Peyer's patch (tissue), 4 donors: Measurements from ENCODE around the gene RNGTT.

Source experiments
- POLR2A ChIP-seq, 2 donors: fragments of 450-650 bp; IDR thresholded peaks; one replicate each; pipeline ENCODE4 v1.5.1; 2017; ENCODE audit warnings: antibody characterized with exemption in 2 of 2, mild to moderate bottlenecking in 2 of 2, moderate library complexity in 2 of 2
- TF ChIP-seq, protein P1 (sequence below), 6 experiments: fragments of 450-650 bp in 4 of 6; fragments of 200-600 bp in 2 of 6; sonication (generic) in 1 of 6; IDR thresholded peaks; one replicate each; pipeline ENCODE4 v1.5.1; 2017 to 2019; ENCODE audit warnings: antibody characterized with exemption in 6 of 6, mild to moderate bottlenecking in 3 of 6, moderate library complexity in 1 of 6

DNA sequence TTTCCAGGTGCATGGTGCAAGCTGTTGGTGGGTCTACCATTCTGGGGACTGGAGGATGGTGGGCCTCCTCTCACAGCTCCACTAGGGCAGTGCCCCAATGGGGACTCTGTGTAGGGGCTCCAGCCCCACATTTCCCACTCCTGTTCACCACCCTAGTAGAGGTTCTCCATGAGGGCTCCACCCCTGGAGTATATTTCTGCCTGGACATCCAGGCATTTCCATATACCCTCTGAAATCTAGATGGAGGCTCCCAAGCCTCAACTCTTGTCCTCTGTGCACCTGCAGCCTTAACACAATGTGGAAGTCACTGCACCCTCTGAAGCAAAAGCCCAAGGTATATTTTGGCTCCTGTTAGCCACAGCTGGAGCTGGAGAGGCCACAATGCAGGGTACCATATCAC, 393.5 kb downstream of the RNGTT start:
- TF ChIP-seq, protein P1, sequence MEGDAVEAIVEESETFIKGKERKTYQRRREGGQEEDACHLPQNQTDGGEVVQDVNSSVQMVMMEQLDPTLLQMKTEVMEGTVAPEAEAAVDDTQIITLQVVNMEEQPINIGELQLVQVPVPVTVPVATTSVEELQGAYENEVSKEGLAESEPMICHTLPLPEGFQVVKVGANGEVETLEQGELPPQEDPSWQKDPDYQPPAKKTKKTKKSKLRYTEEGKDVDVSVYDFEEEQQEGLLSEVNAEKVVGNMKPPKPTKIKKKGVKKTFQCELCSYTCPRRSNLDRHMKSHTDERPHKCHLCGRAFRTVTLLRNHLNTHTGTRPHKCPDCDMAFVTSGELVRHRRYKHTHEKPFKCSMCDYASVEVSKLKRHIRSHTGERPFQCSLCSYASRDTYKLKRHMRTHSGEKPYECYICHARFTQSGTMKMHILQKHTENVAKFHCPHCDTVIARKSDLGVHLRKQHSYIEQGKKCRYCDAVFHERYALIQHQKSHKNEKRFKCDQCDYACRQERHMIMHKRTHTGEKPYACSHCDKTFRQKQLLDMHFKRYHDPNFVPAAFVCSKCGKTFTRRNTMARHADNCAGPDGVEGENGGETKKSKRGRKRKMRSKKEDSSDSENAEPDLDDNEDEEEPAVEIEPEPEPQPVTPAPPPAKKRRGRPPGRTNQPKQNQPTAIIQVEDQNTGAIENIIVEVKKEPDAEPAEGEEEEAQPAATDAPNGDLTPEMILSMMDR (IDR thresholded peaks at IDR 0.05) = no peak
- TF ChIP-seq POLR2A (IDR thresholded peaks at IDR 0.05) = no peak
